CD8-positive, alpha-beta memory T cell (primary cell): ENCODE measurements around the gene SLAMF8. TPM values are rescaled to one million over a fixed set of nuclear protein-coding genes. Genes with fewer than 3 reads are reported as not detected.

Experiments used
- CTCF ChIA-PET: fragments of 350-600 bp; sonication (Branson Sonifier 250); formaldehyde crosslinking; loops from one replicate; lab custom pipeline; 2021; ENCODE audit warnings: antibody characterized with exemption; lab: Charles Lee
- POLR2A ChIA-PET: fragments of 350-600 bp; sonication (Branson Sonifier 250); formaldehyde crosslinking; loops from one replicate; lab custom pipeline; 2021; ENCODE audit warnings: antibody characterized with exemption; lab: Charles Lee
- DNase-seq, 5 donors: peaks; one replicate each; pipeline versions ENCODE4 v3.0.0 to v3.0.0-alpha.2; 2020 to 2022; ENCODE audit warnings: mixed read lengths in 1 of 5
- H3K27ac ChIP-seq: one replicate; pipeline ENCODE4 v1.7.0; 2013; ENCODE audit warnings: low read depth, mild to moderate bottlenecking, low read length, moderate library complexity
- H3K27me3 ChIP-seq: 2 replicates; pipeline ENCODE4 v1.7.0; 2013; ENCODE audit warnings: low read length, mild to moderate bottlenecking; ENCODE audit not compliant: insufficient read depth, poor library complexity, severe bottlenecking
- H3K36me3 ChIP-seq: 2 replicates; pipeline ENCODE4 v1.7.0; 2013; ENCODE audit warnings: mild to moderate bottlenecking, low read length, moderate library complexity; ENCODE audit not compliant: insufficient read depth
- H3K4me1 ChIP-seq: 2 replicates; pipeline ENCODE4 v1.7.0; 2013; ENCODE audit warnings: mild to moderate bottlenecking, low read length, moderate library complexity; ENCODE audit not compliant: insufficient read depth
- H3K4me3 ChIP-seq: 2 replicates; pipeline ENCODE4 v1.7.0; 2013; ENCODE audit warnings: mild to moderate bottlenecking, low read length
- H3K9me3 ChIP-seq: 2 replicates; pipeline ENCODE4 v1.7.0; 2013; ENCODE audit warnings: mild to moderate bottlenecking, low read length
- H3K27ac Mint-ChIP-seq, 8 donors: one replicate each; pipeline ENCODE4 v1.8.0; 2020 to 2021; ENCODE audit warnings: mixed read lengths in 8 of 8, mild to moderate bottlenecking in 6 of 8, inconsistent platforms in 3 of 8, moderate library complexity in 3 of 8
- H3K27me3 Mint-ChIP-seq, 2 donors: one replicate each; pipeline ENCODE4 v1.8.0; 2020 to 2021; ENCODE audit warnings: mixed read lengths in 2 of 2, mild to moderate bottlenecking in 1 of 2, moderate library complexity in 1 of 2
- H3K36me3 Mint-ChIP-seq, 3 donors: one replicate each; pipeline ENCODE4 v1.8.0; 2020 to 2021; ENCODE audit warnings: mixed read lengths in 3 of 3, inconsistent platforms in 1 of 3, mild to moderate bottlenecking in 1 of 3
- H3K4me1 Mint-ChIP-seq, 3 donors: one replicate each; pipeline ENCODE4 v1.8.0; 2020 to 2021; ENCODE audit warnings: mixed read lengths in 3 of 3, inconsistent platforms in 1 of 3, mild to moderate bottlenecking in 1 of 3
- H3K4me3 Mint-ChIP-seq, 7 donors: one replicate each; pipeline ENCODE4 v1.8.0; 2020 to 2021; ENCODE audit warnings: mixed read lengths in 7 of 7, mild to moderate bottlenecking in 6 of 7, moderate library complexity in 4 of 7, inconsistent platforms in 2 of 7
- H3K9me3 Mint-ChIP-seq, 5 donors: one replicate each; pipeline ENCODE4 v1.8.0; 2020 to 2022; ENCODE audit warnings: mixed read lengths in 5 of 5, mild to moderate bottlenecking in 3 of 5, moderate library complexity in 2 of 5, inconsistent platforms in 1 of 5
- polyA plus RNA-seq: library from polyadenylated mRNA; unstranded; fragments of 300-500 nt; fragmentation: Illumina TruSeq; gene quantifications from one replicate; pipeline ENCODE4 v1.2.3, GENCODE V29; 2021
- total RNA-seq, 2 experiments: library from RNA; stranded (reverse); gene quantifications; one replicate each; pipeline ENCODE4 v1.2.3, GENCODE V29; 2021

The SLAMF8 gene
- total and polyA plus RNA-seq, 3 experiments from 2014 or later, result 3.2 to 7.3 (median 4.0) TPM

- H3K36me3 Mint-ChIP-seq, result peaks cover 0 to 7% (median 0%) of the 10 kb centered on the region in 3 donors
- peak overlapping the region in 1 of 7 donors; percentile 41 for H3K4me3 Mint-ChIP-seq
- peaks cover 13% of the 10 kb centered on the region for H3K4me1 ChIP-seq
- no peak overlapping the region for H3K27ac ChIP-seq
- H3K27ac Mint-ChIP-seq, result peak overlapping the region in 1 of 8 donors; percentile 15
- H3K36me3 ChIP-seq, result no peaks in the 10 kb centered on the region
- H3K27me3 Mint-ChIP-seq, result no peaks in the 10 kb centered on the region
- ChIA-PET CTCF (interaction anchor here (1.2 kb wide), 1 partner anchor 33 kb away, joined by 3 read pairs; no protein-coding TSS in a partner anchor), POLR2A (interaction anchor here (0.7 kb wide), 1 partner anchor 77 kb away, joined by 4 read pairs; the partner anchor contains the start of gene DUSP23)
- no peaks in the 10 kb centered on the region for H3K27me3 ChIP-seq
- no peaks in the 10 kb centered on the region for H3K9me3 Mint-ChIP-seq
- H3K4me3 ChIP-seq, result no peak overlapping the region
- no peak for DNase-seq
- H3K9me3 ChIP-seq, result no peaks in the 10 kb centered on the region
- peaks cover 18 to 37% (median 24%) of the 10 kb centered on the region in 3 donors for H3K4me1 Mint-ChIP-seq
Observed at GRCh38 chr1:159857889-159858288, 31.2 kb downstream of the SLAMF8 start.

- peaks cover 7% of the 10 kb centered on the region for H3K4me1 ChIP-seq
- Mint-ChIP-seq H3K36me3 (peaks cover 0 to 6% (median 0%) of the 10 kb centered on the region in 3 donors), H3K27ac (peak overlapping the region in 1 of 8 donors; percentile 4), H3K27me3 (peaks cover 0 to 6% of the 10 kb centered on the region in 2 donors), H3K4me3 (peak overlapping the region in 1 of 7 donors; percentile 25), H3K9me3 (no peaks in the 10 kb centered on the region), H3K4me1 (peaks cover 11 to 28% (median 11%) of the 10 kb centered on the region in 3 donors)
- no peak overlapping the region for H3K4me3 ChIP-seq
- DNase-seq, result no peak
- H3K27me3 ChIP-seq, result no peaks in the 10 kb centered on the region
- no peaks in the 10 kb centered on the region for H3K9me3 ChIP-seq
- no peaks in the 10 kb centered on the region for H3K36me3 ChIP-seq
- H3K27ac ChIP-seq, result no peak overlapping the region
- ChIA-PET CTCF (no interaction called here), POLR2A (no interaction called here)
Observed at GRCh38 chr1:159859767-159860322, 33.2 kb downstream of the SLAMF8 start.

- H3K4me3 ChIP-seq, result no peak overlapping the region
- H3K27me3 Mint-ChIP-seq, result peaks cover 0 to 6% of the 10 kb centered on the region in 2 donors
- H3K4me1 Mint-ChIP-seq, result peaks cover 6 to 24% (median 8%) of the 10 kb centered on the region in 3 donors
- CTCF ChIA-PET, result no interaction called here
- no peaks in the 10 kb centered on the region for H3K27me3 ChIP-seq
- H3K4me3 Mint-ChIP-seq, result no peak overlapping the region
- no peaks in the 10 kb centered on the region for H3K36me3 ChIP-seq
- no peak overlapping the region for H3K27ac ChIP-seq
- peaks cover 0 to 3% (median 0%) of the 10 kb centered on the region in 3 donors for H3K36me3 Mint-ChIP-seq
- DNase-seq, result no peak
- H3K27ac Mint-ChIP-seq, result peak overlapping the region in 1 of 8 donors; percentile 44
- H3K9me3 Mint-ChIP-seq, result no peaks in the 10 kb centered on the region
- peaks cover under 1% of the 10 kb centered on the region for H3K4me1 ChIP-seq
- POLR2A ChIA-PET, result no interaction called here
- H3K9me3 ChIP-seq, result no peaks in the 10 kb centered on the region
Observed at GRCh38 chr1:159860456-159860855, 33.8 kb downstream of the SLAMF8 start.

- H3K9me3 Mint-ChIP-seq, result no peaks in the 10 kb centered on the region
- POLR2A ChIA-PET, result no interaction called here
- Histone ChIP-seq H3K27me3 (no peaks in the 10 kb centered on the region), H3K4me3 (no peak overlapping the region), H3K9me3 (no peaks in the 10 kb centered on the region), H3K4me1 (peaks cover under 1% of the 10 kb centered on the region), H3K36me3 (no peaks in the 10 kb centered on the region), H3K27ac (no peak overlapping the region)
- H3K4me1 Mint-ChIP-seq, result peaks cover 9 to 31% (median 15%) of the 10 kb centered on the region in 3 donors
- no peak overlapping the region for H3K4me3 Mint-ChIP-seq
- peaks cover 0 to 3% (median 0%) of the 10 kb centered on the region in 3 donors for H3K36me3 Mint-ChIP-seq
- CTCF ChIA-PET, result interaction anchor here (0.9 kb wide), 1 partner anchor 62 kb away, joined by 3 read pairs; no protein-coding TSS in a partner anchor
- H3K27me3 Mint-ChIP-seq, result peaks cover 0 to 6% of the 10 kb centered on the region in 2 donors
- H3K27ac Mint-ChIP-seq, result no peak overlapping the region
- DNase-seq, result no peak
Observed at GRCh38 chr1:159861218-159861617, 34.5 kb downstream of the SLAMF8 start.

- no peak overlapping the region for H3K27ac Mint-ChIP-seq
- H3K4me1 Mint-ChIP-seq, result peaks cover 17 to 32% (median 18%) of the 10 kb centered on the region in 3 donors
- H3K27ac ChIP-seq, result no peak overlapping the region
- H3K4me3 Mint-ChIP-seq, result no peak overlapping the region
- peaks cover 0 to 6% of the 10 kb centered on the region in 2 donors for H3K27me3 Mint-ChIP-seq
- no peak for DNase-seq
- H3K27me3 ChIP-seq, result no peaks in the 10 kb centered on the region
- CTCF ChIA-PET, result no interaction called here
- H3K4me1 ChIP-seq, result peaks cover 8% of the 10 kb centered on the region
- no peaks in the 10 kb centered on the region for H3K9me3 Mint-ChIP-seq
- no peaks in the 10 kb centered on the region for H3K9me3 ChIP-seq
- H3K36me3 ChIP-seq, result no peaks in the 10 kb centered on the region
- peaks cover 0 to 3% (median 0%) of the 10 kb centered on the region in 3 donors for H3K36me3 Mint-ChIP-seq
- POLR2A ChIA-PET, result no interaction called here
- no peak overlapping the region for H3K4me3 ChIP-seq
Observed at GRCh38 chr1:159862031-159862430, 35.4 kb downstream of the SLAMF8 start.

- Mint-ChIP-seq H3K27ac (peak within 1 kb of the TSS in 1 of 8 donors; percentile 70), H3K9me3 (no peaks in the 10 kb centered on the region), H3K27me3 (peaks cover 0 to 6% of the 10 kb centered on the region in 2 donors), H3K4me3 (no peak within 1 kb of the TSS), H3K4me1 (peaks cover 19 to 35% (median 22%) of the 10 kb centered on the region in 3 donors), H3K36me3 (peaks cover 0 to 3% (median 0%) of the 10 kb centered on the region in 3 donors)
- CTCF ChIA-PET, result no interaction called here
- no peak for DNase-seq
- no peak within 1 kb of the TSS for H3K4me3 ChIP-seq
- POLR2A ChIA-PET, result no interaction called here
- H3K36me3 ChIP-seq, result no peaks in the 10 kb centered on the region
- no peaks in the 10 kb centered on the region for H3K27me3 ChIP-seq
- no peaks in the 10 kb centered on the region for H3K9me3 ChIP-seq
- peaks cover 8% of the 10 kb centered on the region for H3K4me1 ChIP-seq
- no peak within 1 kb of the TSS for H3K27ac ChIP-seq
Observed at GRCh38 chr1:159862557-159862956, 35.9 kb downstream of the SLAMF8 start, which contains the start of gene VSIG8. Gene VSIG8, minus strand, starts transcription at chr1:159862657. Its CDS starts 136 bp downstream, at chr1:159862521.

- no peaks in the 10 kb centered on the region for H3K27me3 ChIP-seq
- ChIA-PET POLR2A (no interaction called here), CTCF (no interaction called here)
- no peaks in the 10 kb centered on the region for H3K36me3 ChIP-seq
- H3K9me3 ChIP-seq, result no peaks in the 10 kb centered on the region
- Mint-ChIP-seq H3K36me3 (peaks cover 0 to 3% (median 0%) of the 10 kb centered on the region in 3 donors), H3K27ac (peak overlapping the region in 2 of 8 donors; percentile 8 to 72), H3K27me3 (peaks cover 0 to 6% of the 10 kb centered on the region in 2 donors), H3K4me3 (no peak overlapping the region), H3K4me1 (peaks cover 23 to 36% (median 34%) of the 10 kb centered on the region in 3 donors), H3K9me3 (no peaks in the 10 kb centered on the region)
- H3K27ac ChIP-seq, result no peak overlapping the region
- no peak overlapping the region for H3K4me3 ChIP-seq
- peaks cover 12% of the 10 kb centered on the region for H3K4me1 ChIP-seq
- DNase-seq, result no peak
Observed at GRCh38 chr1:159864262-159864661, 37.6 kb downstream of the SLAMF8 start.

GRCh38 chr1:159866066-159866465, 39.4 kb downstream of the SLAMF8 start:
- no peak overlapping the region for H3K27ac ChIP-seq
- Mint-ChIP-seq H3K9me3 (no peaks in the 10 kb centered on the region), H3K4me1 (peaks cover 24 to 42% (median 35%) of the 10 kb centered on the region in 3 donors), H3K27me3 (peaks cover 0 to 6% of the 10 kb centered on the region in 2 donors), H3K4me3 (no peak overlapping the region), H3K36me3 (peaks cover 0 to 3% (median 0%) of the 10 kb centered on the region in 3 donors), H3K27ac (peak overlapping the region in 1 of 8 donors; percentile 9)
- POLR2A ChIA-PET, result no interaction called here
- H3K4me1 ChIP-seq, result peaks cover 14% of the 10 kb centered on the region
- no peaks in the 10 kb centered on the region for H3K9me3 ChIP-seq
- CTCF ChIA-PET, result interaction anchor here (0.9 to 1.6 kb wide), 2 partner anchors 25 to 62 kb away, joined by 3 to 5 read pairs; no protein-coding TSS in a partner anchor
- H3K36me3 ChIP-seq, result no peaks in the 10 kb centered on the region
- H3K27me3 ChIP-seq, result no peaks in the 10 kb centered on the region
- DNase-seq, result no peak
- H3K4me3 ChIP-seq, result no peak overlapping the region
